ENCODE measurements around the gene SLC39A11.
A peak's percentile ranks its signal among the peaks of the same experiment; 100 is the strongest.

The SLC39A11 gene

DNA sequence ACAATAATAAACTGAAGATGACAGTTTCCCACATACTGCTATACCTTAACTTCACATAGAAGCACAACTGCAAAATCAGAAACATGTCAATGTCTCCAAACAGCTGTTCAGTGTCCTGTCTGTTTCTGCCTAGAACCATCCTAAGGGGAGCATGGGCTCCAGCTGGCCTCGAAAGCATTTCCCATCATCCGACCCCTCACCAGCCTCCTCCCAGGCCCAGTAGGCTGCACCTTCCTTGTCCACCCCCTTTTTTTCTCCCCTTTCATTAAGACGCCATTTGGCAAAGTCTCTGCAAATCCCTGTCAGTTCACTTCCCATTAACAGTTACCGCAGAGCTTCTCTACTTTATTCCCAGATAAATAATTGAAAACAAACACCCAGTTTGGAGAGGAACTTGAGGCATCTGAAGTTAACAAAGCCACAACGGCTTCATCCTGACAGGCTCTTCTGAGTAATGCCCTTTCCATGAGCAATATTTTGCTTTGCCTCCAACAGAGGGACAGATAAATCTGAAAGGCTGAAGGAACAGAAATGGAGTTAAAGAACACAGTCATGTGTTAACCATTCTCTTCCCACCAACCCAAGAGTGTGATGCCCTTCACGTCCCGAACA is 65.3 kb downstream of the SLC39A11 start:
- TF ChIP-seq CTCF (IDR thresholded peaks at IDR 0.05; ENCODE audit: low read depth, low read length), result no peak
- peak; percentile 43 for DNase-seq (ENCODE audit: low read depth, low spot score)
- H3K4me3 ChIP-seq (ENCODE audit: low read depth, low read length), result no peak overlapping the region
- in situ Hi-C loops (cut with HindIII; ENCODE audit: low sequenced_read_pairs), result no loop called here

DNA sequence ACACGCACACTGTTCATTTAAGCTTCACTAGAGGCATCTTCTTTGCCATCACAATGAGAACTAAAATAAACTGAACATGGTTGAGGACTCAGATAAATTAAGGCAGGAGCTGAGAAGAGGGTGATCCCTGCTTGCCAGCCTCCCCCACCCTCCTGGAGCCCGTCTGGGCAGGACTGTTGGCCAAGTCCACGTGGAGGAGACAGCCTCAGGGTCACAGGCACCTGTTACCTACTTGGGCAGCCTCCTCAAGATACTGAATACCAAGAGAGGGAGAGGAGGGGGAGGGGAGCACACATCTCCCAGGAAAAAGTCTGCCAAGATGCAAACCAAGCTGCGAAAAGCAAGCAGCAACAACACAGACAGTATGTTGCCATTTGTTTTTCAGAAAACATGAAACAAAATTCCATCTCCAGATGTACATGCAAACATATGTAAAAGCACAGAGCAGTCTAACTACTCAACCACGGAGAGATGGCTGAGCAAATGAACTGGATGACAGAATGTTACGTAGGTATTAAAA is 67.4 kb downstream of the SLC39A11 start:
- no peak for DNase-seq (ENCODE audit: low read depth, low spot score)
- no peak for TF ChIP-seq CTCF (IDR thresholded peaks at IDR 0.05; ENCODE audit: low read depth, low read length)
- in situ Hi-C loops (cut with HindIII; ENCODE audit: low sequenced_read_pairs), result no loop called here
- H3K4me3 ChIP-seq (ENCODE audit: low read depth, low read length), result no peak overlapping the region

DNA sequence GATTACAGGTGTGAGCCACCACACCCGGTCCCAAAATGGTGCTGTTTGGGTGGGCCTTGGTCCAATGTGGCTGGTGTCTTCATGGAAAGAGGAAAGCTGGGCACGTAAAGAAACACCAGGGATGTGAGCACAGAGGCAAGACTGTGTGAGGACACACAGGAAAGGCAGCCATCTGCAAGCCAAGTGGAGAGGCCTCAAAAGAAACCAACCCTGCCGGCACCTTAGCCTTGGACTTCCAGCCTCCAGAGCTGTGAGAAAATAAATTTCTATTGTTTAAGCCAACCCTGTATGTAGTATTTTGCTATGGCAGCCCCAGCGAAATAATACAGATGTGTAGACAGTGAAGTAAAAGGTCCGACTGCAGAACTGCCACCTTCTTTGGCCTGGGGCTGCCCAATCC is 68.7 kb downstream of the SLC39A11 start:
- no peak for TF ChIP-seq CTCF (IDR thresholded peaks at IDR 0.05; ENCODE audit: low read depth, low read length)
- DNase-seq (ENCODE audit: low read depth, low spot score), result no peak
- no peak overlapping the region for H3K4me3 ChIP-seq (ENCODE audit: low read depth, low read length)
- in situ Hi-C loops (cut with HindIII; ENCODE audit: low sequenced_read_pairs), result no loop called here

DNA sequence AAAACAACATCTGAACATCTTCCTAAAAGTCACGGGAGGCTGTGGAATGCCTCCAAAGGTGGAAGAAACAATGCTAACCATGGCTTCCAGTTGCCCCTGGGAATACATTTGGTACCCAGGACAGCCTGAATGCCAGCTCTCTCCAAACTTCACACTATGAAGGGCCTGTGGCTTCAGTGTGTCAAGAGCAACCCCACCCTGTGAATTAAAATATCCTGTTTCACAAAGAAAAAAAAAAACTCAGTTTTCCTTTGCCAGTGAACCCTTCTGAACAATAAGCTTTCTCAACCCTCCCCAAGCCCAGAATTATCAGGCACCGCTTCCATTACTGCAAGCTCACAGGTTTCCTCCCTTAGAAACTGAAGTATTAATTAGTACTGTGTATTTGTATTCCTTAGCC is 69.8 kb downstream of the SLC39A11 start:
- DNase-seq (ENCODE audit: low read depth, low spot score), result no peak

GRCh38 chr17:73021771-73022170 is 70.7 kb downstream of the SLC39A11 start:
- H3K4me3 ChIP-seq (ENCODE audit: low read depth, low read length), result no peak overlapping the region
- TF ChIP-seq CTCF (IDR thresholded peaks at IDR 0.05; ENCODE audit: low read depth, low read length), result no peak
- DNase-seq (ENCODE audit: low read depth, low spot score), result no peak
- in situ Hi-C loops (cut with HindIII; ENCODE audit: low sequenced_read_pairs), result no loop called here

More for the DNA sequence above, 69.8 kb downstream of the SLC39A11 start:
- H3K4me3 ChIP-seq (ENCODE audit: low read depth, low read length), result no peak overlapping the region
- in situ Hi-C loops (cut with HindIII; ENCODE audit: low sequenced_read_pairs), result no loop called here
- no peak for TF ChIP-seq CTCF (IDR thresholded peaks at IDR 0.05; ENCODE audit: low read depth, low read length)

DNA sequence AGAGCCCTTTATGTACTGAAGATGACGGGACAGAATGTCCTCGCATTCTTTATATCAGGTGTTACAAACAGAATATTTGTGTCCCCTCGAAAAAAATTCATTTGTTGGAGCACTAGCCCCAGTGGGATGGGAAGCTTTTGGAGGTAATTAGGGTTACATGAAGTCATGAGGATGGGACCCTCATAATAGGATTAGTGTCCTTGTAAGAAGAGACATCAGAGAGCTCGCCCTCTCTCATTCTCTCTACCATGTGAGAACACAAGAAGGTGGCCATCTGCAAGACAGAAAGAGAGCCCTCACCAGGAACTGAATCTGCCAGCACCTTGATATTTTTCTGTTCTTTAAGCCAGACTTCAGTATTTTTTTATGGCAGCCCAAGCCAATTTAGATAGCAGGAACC is 72.4 kb downstream of the SLC39A11 start:
- no peak for DNase-seq (ENCODE audit: low read depth, low spot score)
- no peak overlapping the region for H3K4me3 ChIP-seq (ENCODE audit: low read depth, low read length)
- TF ChIP-seq CTCF (IDR thresholded peaks at IDR 0.05; ENCODE audit: low read depth, low read length), result no peak
- in situ Hi-C loops (cut with HindIII; ENCODE audit: low sequenced_read_pairs), result no loop called here

Measured in astrocyte of the spinal cord (primary cell).